Activated naive CD4-positive, alpha-beta T cell treated with anti-CD3 and anti-CD28 coated beads, Interleukin-2, amount 50 U/mL, for 16 hours (primary cell): ENCODE data around the gene TRAM2.
A peak's percentile ranks its signal among the peaks of the same experiment; 100 is the strongest.

ENCODE experiments used
- DNase-seq: peaks from one replicate; pipeline ENCODE4 v3.0.0-alpha.2; 2020

TRAM2 gene

GRCh38 chr6:52577022-52577777 lies at the start of gene TRAM2:
Gene TRAM2, minus strand, starts transcription at chr6:52577060. Its CDS starts 145 bp downstream, at chr6:52576915.
- peak; percentile 82 for DNase-seq

GRCh38 chr6:52622810-52623209 lies 46.0 kb upstream of the TRAM2 start:
- DNase-seq, result no peak

- DNase-seq, result no peak
Measured at GRCh38 chr6:52621631-52622030, 44.8 kb upstream of the TRAM2 start.

GRCh38 chr6:52620906-52621190 lies 44.0 kb upstream of the TRAM2 start:
- DNase-seq, result no peak

- no peak for DNase-seq
Measured at GRCh38 chr6:52620055-52620905, 43.4 kb upstream of the TRAM2 start.

GRCh38 chr6:52617087-52617486 lies 40.2 kb upstream of the TRAM2 start:
- DNase-seq, result no peak

GRCh38 chr6:52616059-52616690 lies 39.3 kb upstream of the TRAM2 start:
- no peak for DNase-seq

- no peak for DNase-seq
Measured at GRCh38 chr6:52612336-52613054, 35.6 kb upstream of the TRAM2 start.

- DNase-seq, result no peak
Measured at GRCh38 chr6:52611833-52612232, 35.0 kb upstream of the TRAM2 start.

GRCh38 chr6:52610745-52611355 lies 34.0 kb upstream of the TRAM2 start:
- DNase-seq, result no peak

- no peak for DNase-seq
Measured at GRCh38 chr6:52610011-52610410, 33.2 kb upstream of the TRAM2 start.

- DNase-seq, result no peak
Measured at GRCh38 chr6:52605610-52606185, 28.8 kb upstream of the TRAM2 start.

GRCh38 chr6:52603000-52603795 lies 26.3 kb upstream of the TRAM2 start:
- no peak for DNase-seq

GRCh38 chr6:52598824-52599190 lies 21.9 kb upstream of the TRAM2 start:
- DNase-seq, result no peak

GRCh38 chr6:52598123-52598823 lies 21.4 kb upstream of the TRAM2 start:
- DNase-seq, result peak; percentile 21

GRCh38 chr6:52597738-52598122 lies 20.9 kb upstream of the TRAM2 start:
- no peak for DNase-seq

GRCh38 chr6:52596371-52597028 lies 19.6 kb upstream of the TRAM2 start:
- DNase-seq, result no peak

GRCh38 chr6:52595796-52596130 lies 18.9 kb upstream of the TRAM2 start:
- no peak for DNase-seq

- no peak for DNase-seq
Measured at GRCh38 chr6:52595000-52595795, 18.3 kb upstream of the TRAM2 start.

- no peak for DNase-seq
Measured at GRCh38 chr6:52594221-52594620, 17.4 kb upstream of the TRAM2 start.
